ENCODE data around the gene SPATA45. TPM values are rescaled to one million over a fixed set of nuclear protein-coding genes. Genes with fewer than 3 reads are reported as not detected.

The SPATA45 gene
- total RNA-seq, 1 donor from 2014 or later, result not detected

DNA sequence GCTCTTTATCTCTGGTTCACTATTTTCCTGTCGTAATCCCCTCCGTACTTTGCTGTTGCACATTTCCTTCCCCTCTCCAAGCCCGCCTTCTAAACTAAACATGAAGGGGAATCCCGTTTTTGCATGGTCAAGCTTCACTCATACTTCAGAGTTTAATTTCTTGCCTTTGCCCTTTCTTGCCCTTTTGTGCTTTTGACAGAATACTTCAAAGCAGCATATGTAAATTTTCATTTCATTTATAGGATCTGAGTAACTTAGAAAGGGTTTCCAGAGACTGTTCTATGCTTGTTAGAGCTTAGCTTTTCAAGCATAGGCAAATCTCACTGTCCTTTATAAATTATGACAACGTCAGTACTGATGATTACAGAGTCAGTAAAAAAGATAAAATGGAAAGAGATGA, 27.7 kb downstream of the SPATA45 start:
- H3K27ac Mint-ChIP-seq (ENCODE audit: unreplicated experiment), result no peak overlapping the region
- H3K4me1 Mint-ChIP-seq (ENCODE audit: unreplicated experiment), result no peaks in the 10 kb centered on the region
- TF ChIP-seq, protein P1, sequence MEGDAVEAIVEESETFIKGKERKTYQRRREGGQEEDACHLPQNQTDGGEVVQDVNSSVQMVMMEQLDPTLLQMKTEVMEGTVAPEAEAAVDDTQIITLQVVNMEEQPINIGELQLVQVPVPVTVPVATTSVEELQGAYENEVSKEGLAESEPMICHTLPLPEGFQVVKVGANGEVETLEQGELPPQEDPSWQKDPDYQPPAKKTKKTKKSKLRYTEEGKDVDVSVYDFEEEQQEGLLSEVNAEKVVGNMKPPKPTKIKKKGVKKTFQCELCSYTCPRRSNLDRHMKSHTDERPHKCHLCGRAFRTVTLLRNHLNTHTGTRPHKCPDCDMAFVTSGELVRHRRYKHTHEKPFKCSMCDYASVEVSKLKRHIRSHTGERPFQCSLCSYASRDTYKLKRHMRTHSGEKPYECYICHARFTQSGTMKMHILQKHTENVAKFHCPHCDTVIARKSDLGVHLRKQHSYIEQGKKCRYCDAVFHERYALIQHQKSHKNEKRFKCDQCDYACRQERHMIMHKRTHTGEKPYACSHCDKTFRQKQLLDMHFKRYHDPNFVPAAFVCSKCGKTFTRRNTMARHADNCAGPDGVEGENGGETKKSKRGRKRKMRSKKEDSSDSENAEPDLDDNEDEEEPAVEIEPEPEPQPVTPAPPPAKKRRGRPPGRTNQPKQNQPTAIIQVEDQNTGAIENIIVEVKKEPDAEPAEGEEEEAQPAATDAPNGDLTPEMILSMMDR (IDR thresholded peaks at IDR 0.05), result no peak
- H3K4me3 Mint-ChIP-seq (ENCODE audit: unreplicated experiment), result no peak overlapping the region
- H3K27me3 Mint-ChIP-seq (ENCODE audit: unreplicated experiment), result no peaks in the 10 kb centered on the region
- peaks cover 3% of the 10 kb centered on the region for H3K9me3 Mint-ChIP-seq (ENCODE audit: unreplicated experiment)
- no peak for DNase-seq (ENCODE audit: extremely low spot score, unreplicated experiment)
- H3K36me3 Mint-ChIP-seq (ENCODE audit: unreplicated experiment), result peaks cover 5% of the 10 kb centered on the region

DNA sequence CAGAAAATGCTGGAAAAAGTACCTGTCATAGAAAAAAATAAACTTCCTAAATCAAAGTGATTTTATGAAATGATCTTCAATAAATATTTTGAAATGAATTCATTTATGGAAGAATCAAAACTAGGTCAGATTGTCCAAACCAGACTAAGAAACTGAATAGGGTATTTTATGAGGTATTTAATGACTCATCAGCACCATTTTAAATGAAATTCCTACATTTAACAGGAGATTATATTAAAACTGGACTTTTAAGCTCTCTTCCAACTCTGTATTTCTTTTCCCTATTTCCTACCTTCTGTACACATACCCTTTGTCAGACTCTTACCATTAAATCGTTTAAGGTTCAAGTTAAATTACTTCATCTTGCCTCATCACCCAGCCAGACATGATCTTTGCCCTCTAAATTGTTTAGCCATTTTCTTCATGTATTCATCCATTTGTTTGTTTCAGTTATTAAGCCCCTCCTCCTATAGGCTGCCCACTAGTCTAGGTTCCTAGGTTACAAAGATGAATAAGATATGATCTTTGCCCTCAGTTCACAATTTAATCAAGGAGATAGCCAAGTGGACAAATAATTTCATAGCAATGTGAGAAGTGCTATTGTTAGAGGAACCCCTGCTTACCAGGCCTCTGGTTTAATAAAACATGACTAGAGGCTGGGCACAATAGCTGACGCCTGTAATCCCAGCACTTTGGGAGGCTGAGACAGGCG, 30.7 kb downstream of the SPATA45 start:
- H3K27me3 Mint-ChIP-seq (ENCODE audit: unreplicated experiment), result no peaks in the 10 kb centered on the region
- H3K36me3 Mint-ChIP-seq (ENCODE audit: unreplicated experiment), result peaks cover 5% of the 10 kb centered on the region
- TF ChIP-seq, protein P1 (IDR thresholded peaks at IDR 0.05), result no peak
- no peaks in the 10 kb centered on the region for H3K9me3 Mint-ChIP-seq (ENCODE audit: unreplicated experiment)
- H3K27ac Mint-ChIP-seq (ENCODE audit: unreplicated experiment), result no peak overlapping the region
- no peaks in the 10 kb centered on the region for H3K4me1 Mint-ChIP-seq (ENCODE audit: unreplicated experiment)
- no peak overlapping the region for H3K4me3 Mint-ChIP-seq (ENCODE audit: unreplicated experiment)
- DNase-seq (ENCODE audit: extremely low spot score, unreplicated experiment), result no peak

DNA sequence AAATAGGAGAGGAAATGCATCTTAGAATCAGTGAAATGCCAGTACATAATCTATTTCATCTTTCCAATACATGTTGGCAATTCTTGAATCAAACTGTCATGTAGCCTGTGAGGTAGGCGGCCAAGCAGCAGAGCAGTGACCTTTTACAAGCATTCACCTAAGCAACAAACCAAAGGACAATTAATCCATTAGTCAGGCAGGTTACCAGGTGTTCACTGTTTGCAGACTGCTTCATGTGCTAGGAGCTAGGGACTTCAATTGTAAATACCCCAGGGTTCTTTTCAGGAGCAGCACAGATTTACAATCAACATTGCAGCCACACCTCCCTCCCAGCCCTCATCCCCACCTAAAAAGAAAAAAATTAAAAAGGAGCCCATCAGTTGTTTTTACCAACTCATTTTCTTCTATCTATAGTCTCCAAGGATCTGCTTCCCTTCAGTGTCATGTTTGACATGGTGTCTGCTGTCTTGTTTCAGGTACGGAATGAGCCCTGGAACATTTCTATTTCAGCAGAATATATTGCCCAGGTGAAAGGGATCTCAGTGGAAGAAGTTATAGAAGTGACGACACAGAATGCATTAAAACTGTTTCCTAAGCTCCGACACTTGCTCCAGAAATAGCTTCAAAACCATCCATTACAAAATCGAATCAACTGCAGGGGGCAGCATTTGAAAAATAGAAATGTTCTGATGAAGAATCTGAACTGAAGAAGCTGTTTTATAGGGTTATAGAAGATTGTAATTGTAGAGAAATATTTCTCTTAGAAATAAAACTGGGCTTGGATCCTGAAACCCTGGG, 32.7 kb downstream of the SPATA45 start:
- H3K27me3 Mint-ChIP-seq (ENCODE audit: unreplicated experiment), result no peaks in the 10 kb centered on the region
- H3K27ac Mint-ChIP-seq (ENCODE audit: unreplicated experiment), result no peak overlapping the region
- H3K9me3 Mint-ChIP-seq (ENCODE audit: unreplicated experiment), result no peaks in the 10 kb centered on the region
- TF ChIP-seq, protein P1 (IDR thresholded peaks at IDR 0.05), result peak; percentile 39
- no peaks in the 10 kb centered on the region for H3K4me1 Mint-ChIP-seq (ENCODE audit: unreplicated experiment)
- peaks cover 5% of the 10 kb centered on the region for H3K36me3 Mint-ChIP-seq (ENCODE audit: unreplicated experiment)
- no peak overlapping the region for H3K4me3 Mint-ChIP-seq (ENCODE audit: unreplicated experiment)
- no peak for DNase-seq (ENCODE audit: extremely low spot score, unreplicated experiment)

DNA sequence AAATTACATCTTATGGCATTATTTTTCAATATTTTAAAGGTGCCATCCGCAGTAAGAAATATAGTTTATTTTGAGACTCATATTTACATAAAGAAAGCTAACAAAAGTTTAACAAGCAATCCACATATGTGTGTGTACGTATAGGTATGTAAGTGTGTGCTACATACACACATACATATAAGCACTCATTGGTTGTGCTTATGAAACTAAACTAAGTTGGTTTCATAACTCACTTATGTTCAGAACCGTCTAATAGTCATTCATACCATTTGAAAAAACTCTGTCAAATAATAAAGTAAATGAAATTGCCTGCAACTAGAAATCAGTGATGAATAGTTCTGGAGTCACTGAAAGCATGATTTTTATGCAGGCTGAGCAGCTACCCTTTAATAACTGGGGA, 41.7 kb downstream of the SPATA45 start:
- H3K4me3 Mint-ChIP-seq (ENCODE audit: unreplicated experiment), result no peak overlapping the region
- no peak overlapping the region for H3K27ac Mint-ChIP-seq (ENCODE audit: unreplicated experiment)
- TF ChIP-seq, protein P1 (IDR thresholded peaks at IDR 0.05), result no peak
- H3K27me3 Mint-ChIP-seq (ENCODE audit: unreplicated experiment), result no peaks in the 10 kb centered on the region
- no peak for DNase-seq (ENCODE audit: extremely low spot score, unreplicated experiment)
- no peaks in the 10 kb centered on the region for H3K4me1 Mint-ChIP-seq (ENCODE audit: unreplicated experiment)
- H3K36me3 Mint-ChIP-seq (ENCODE audit: unreplicated experiment), result peaks cover 30% of the 10 kb centered on the region
- no peaks in the 10 kb centered on the region for H3K9me3 Mint-ChIP-seq (ENCODE audit: unreplicated experiment)

DNA sequence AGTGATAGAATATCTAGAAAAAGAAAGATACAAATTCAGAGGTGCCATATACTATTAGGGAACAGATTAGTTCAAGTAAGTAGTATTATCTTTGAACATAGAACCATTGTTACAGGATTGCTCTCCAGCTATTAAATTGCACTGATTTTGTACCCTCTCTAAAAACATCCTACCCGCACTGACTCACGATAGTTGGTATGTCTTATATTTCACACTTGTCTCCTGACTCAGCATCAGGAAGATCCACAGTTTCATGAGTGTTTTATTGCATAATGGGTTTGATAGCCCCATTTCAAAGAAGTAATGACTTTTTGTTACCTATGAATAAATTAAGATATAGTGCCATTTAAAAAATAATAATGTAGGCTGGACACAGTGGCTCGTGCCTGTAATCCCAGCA, 49.8 kb downstream of the SPATA45 start:
- H3K36me3 Mint-ChIP-seq (ENCODE audit: unreplicated experiment), result peaks cover 21% of the 10 kb centered on the region
- H3K27ac Mint-ChIP-seq (ENCODE audit: unreplicated experiment), result no peak overlapping the region
- no peak for DNase-seq (ENCODE audit: extremely low spot score, unreplicated experiment)
- no peaks in the 10 kb centered on the region for H3K27me3 Mint-ChIP-seq (ENCODE audit: unreplicated experiment)
- no peak overlapping the region for H3K4me3 Mint-ChIP-seq (ENCODE audit: unreplicated experiment)
- no peaks in the 10 kb centered on the region for H3K9me3 Mint-ChIP-seq (ENCODE audit: unreplicated experiment)
- TF ChIP-seq, protein P1 (IDR thresholded peaks at IDR 0.05), result no peak
- peaks cover 3% of the 10 kb centered on the region for H3K4me1 Mint-ChIP-seq (ENCODE audit: unreplicated experiment)
